K562 (cell line): Measurements from ENCODE around the gene DYNLT3. TPM values are rescaled to one million over a fixed set of nuclear protein-coding genes. Genes with fewer than 3 reads are reported as not detected.

Experiments
- BRCA1 ChIP-seq, 2 experiments: fragments of 450-650 bp in 1 of 2; sonication (generic) in 1 of 2; formaldehyde crosslinking in 1 of 2; IDR thresholded peaks; 2 replicates each; pipeline versions ENCODE4 v1.5.0 to v1.6.1; 2017 to 2020; ENCODE audit warnings: mild to moderate bottlenecking in 1 of 2, missing genetic modification reagents in 1 of 2
- CEBPG ChIP-seq, 3 experiments: fragments of 200-800 bp in 1 of 3; sonication (Bioruptor generic) in 1 of 3; sonication (generic) in 1 of 3; formaldehyde crosslinking in 1 of 3; IDR thresholded peaks in 2 of 3; conservative IDR thresholded peaks in 1 of 3; 2 replicates each; pipeline versions ENCODE4 v1.6.1 to v1.8.0; 2016 to 2022; ENCODE audit warnings: missing compliant biosample characterization in 2 of 3, missing genetic modification characterization in 2 of 3, mild to moderate bottlenecking in 1 of 3, missing genetic modification reagents in 1 of 3
- FOXM1 ChIP-seq, 2 experiments: fragments of 450-650 bp in 1 of 2; sonication (generic) in 1 of 2; formaldehyde crosslinking in 1 of 2; IDR thresholded peaks; 2 replicates each; pipeline versions ENCODE4 v1.6.1 to v1.9.0; 2017 to 2022; ENCODE audit warnings: low read depth in 2 of 2, mild to moderate bottlenecking in 2 of 2, missing genetic modification reagents in 1 of 2, moderate library complexity in 1 of 2
- HCFC1 ChIP-seq: IDR thresholded peaks from 2 replicates; pipeline ENCODE4 v1.6.1; 2012; ENCODE audit warnings: low read depth, low read length, improper control_type of control experiment
- HSF4 ChIP-seq: fragments of 250-450 bp; sonication (Bioruptor Pico); IDR thresholded peaks from 2 replicates; pipeline ENCODE4 v2.1.2; 2022; ENCODE audit warnings: mild to moderate bottlenecking, moderate library complexity, borderline replicate concordance
- ILF3 ChIP-seq: fragments of 450-650 bp; IDR thresholded peaks from 2 replicates; pipeline ENCODE4 v1.6.1; 2018; ENCODE audit warnings: antibody characterized with exemption, mild to moderate bottlenecking, moderate library complexity, borderline replicate concordance
- MTA2 ChIP-seq: fragments of 450-650 bp; IDR thresholded peaks from 2 replicates; pipeline ENCODE4 v1.6.1; 2016; ENCODE audit warnings: low read depth
- NFIX ChIP-seq: fragments of 250-450 bp; sonication (Bioruptor Pico); IDR thresholded peaks from 2 replicates; pipeline ENCODE4 v1.4.0; 2020; ENCODE audit warnings: low read depth, mild to moderate bottlenecking, moderate library complexity
- RBM14 ChIP-seq: fragments of 200-400 bp; formaldehyde crosslinking; IDR thresholded peaks from 2 replicates; pipeline ENCODE4 v1.6.1; 2018; ENCODE audit warnings: low read depth, mild to moderate bottlenecking, low read length, moderate library complexity, borderline replicate concordance; ENCODE audit not compliant: insufficient read depth
- RBM17 ChIP-seq: fragments of 200-400 bp; formaldehyde crosslinking; IDR thresholded peaks from 2 replicates; pipeline ENCODE4 v1.6.1; 2017; ENCODE audit warnings: low read depth, mild to moderate bottlenecking, low read length, borderline replicate concordance
- RBM25 ChIP-seq: fragments of 200-400 bp; formaldehyde crosslinking; IDR thresholded peaks from 2 replicates; pipeline ENCODE4 v1.6.1; 2018; ENCODE audit warnings: low read length, low read depth, moderate library complexity; ENCODE audit not compliant: severe bottlenecking
- RNF2 ChIP-seq: sonication (generic); IDR thresholded peaks from 2 replicates; pipeline ENCODE4 v1.6.1; 2016
- RREB1 ChIP-seq: fragments of 250-450 bp; sonication (Bioruptor Pico); IDR thresholded peaks from 2 replicates; pipeline ENCODE4 v1.4.0; 2020
- SIRT6 ChIP-seq: IDR thresholded peaks from one replicate; pipeline ENCODE4 v1.6.1; 2012; ENCODE audit warnings: low read depth, mild to moderate bottlenecking, control low read depth, inconsistent platforms, low read length, moderate library complexity
- SP2 ChIP-seq: IDR thresholded peaks from 2 replicates; pipeline ENCODE4 v1.6.1; 2011; ENCODE audit warnings: mild to moderate bottlenecking, low read depth, low read length, moderate library complexity; ENCODE audit not compliant: poor library complexity, severe bottlenecking; ENCODE audit errors: extremely low read depth
- TAF7 ChIP-seq: fragments of 450-650 bp; IDR thresholded peaks from 2 replicates; pipeline ENCODE4 v1.6.1; 2016; ENCODE audit warnings: missing genetic modification characterization, missing compliant biosample characterization
- TRIM28 ChIP-seq: fragments of 450-650 bp; IDR thresholded peaks from 2 replicates; pipeline ENCODE4 v1.6.1; 2017
- ZNF740 ChIP-seq, 3 experiments: fragments of 200-800 bp in 1 of 3; sonication (Bioruptor generic) in 1 of 3; sonication (generic) in 1 of 3; formaldehyde crosslinking in 1 of 3; IDR thresholded peaks; 2 replicates each; pipeline versions ENCODE4 v1.6.1 to v1.8.0; 2016 to 2022; ENCODE audit warnings: mild to moderate bottlenecking in 2 of 3, missing compliant biosample characterization in 2 of 3, missing genetic modification characterization in 2 of 3, missing genetic modification reagents in 1 of 3
- ZNF785 ChIP-seq: fragments of 250-450 bp; sonication (Bioruptor Pico); IDR thresholded peaks from 2 replicates; pipeline ENCODE4 v1.4.0; 2020; ENCODE audit warnings: mild to moderate bottlenecking
- polyA plus RNA-seq, 8 experiments: library from polyadenylated mRNA; depleted of rRNA in 4 of 8; stranded (reverse) in 5 of 8; unstranded in 3 of 8; fragments of >200 nt; fragmentation: Nextera tagmentation in 2 of 8; fragmentation: Illumina TruSeq in 1 of 8; extraction: Ambion mirVana in 2 of 8; extraction: Trizol in 1 of 8; gene quantifications; 2 replicates each; pipeline versions ENCODE4 v1.2.1 to v1.2.3, GENCODE V29; 2011 to 2014; ENCODE audit warnings: inconsistent platforms in 1 of 8, missing spikeins in 1 of 8
- total RNA-seq, 7 experiments: library from RNA; depleted of rRNA in 6 of 7; stranded (reverse); fragments of >200 nt in 6 of 7; fragmentation: Illumina TruSeq in 2 of 7; extraction: Trizol in 2 of 7; gene quantifications; 2 replicates each; pipeline versions ENCODE4 v1.2.1 to v1.2.3, GENCODE V29; 2011 to 2021; ENCODE audit warnings: low replicate concordance in 1 of 7

Gene DYNLT3
- total and polyA plus RNA-seq, 9 of the 15 experiments (the other 6 are each of a cell fraction or from before 2014, with no cell fraction given) = 4.5 to 17.5 (median 8.3) TPM

- no peak for TF ChIP-seq RREB1 (CRISPR knock-in tag)
- no peak for TF ChIP-seq BRCA1 (IDR thresholded peaks at IDR 0.05)
- no peak for TF ChIP-seq BRCA1 (CRISPR knock-in tag; IDR thresholded peaks at IDR 0.05)
- TF ChIP-seq RBM14 = no peak
- no peak for TF ChIP-seq ILF3
- no peak for TF ChIP-seq SP2
- no peak for TF ChIP-seq ZNF740 (CRISPR knock-in tag; IDR thresholded peaks at IDR 0.05)
- no peak for TF ChIP-seq ZNF740 (tag; IDR thresholded peaks at IDR 0.05)
- no peak for TF ChIP-seq HCFC1
- TF ChIP-seq CEBPG (CRISPR knock-in tag; IDR thresholded peaks at IDR 0.05) = no peak
- TF ChIP-seq CEBPG (tag; conservative IDR thresholded peaks at IDR 0.05 in 1 of 2, IDR thresholded peaks at IDR 0.05 in 1 of 2) = peak in 1 of 2 experiments; percentile 37; a peak in 2 of 4 replicates
- TF ChIP-seq RNF2 = no peak
- TF ChIP-seq NFIX = no peak
- no peak for TF ChIP-seq TAF7 (tag)
- TF ChIP-seq TRIM28 = no peak
- no peak for TF ChIP-seq MTA2
- TF ChIP-seq HSF4 (CRISPR knock-in tag) = no peak
- no peak for TF ChIP-seq RBM17
- no peak for TF ChIP-seq RBM25
- TF ChIP-seq ZNF785 = no peak
- TF ChIP-seq SIRT6 = no peak
- TF ChIP-seq FOXM1 (IDR thresholded peaks at IDR 0.05; ENCODE audit: low read depth) = no peak
- TF ChIP-seq FOXM1 (CRISPR knock-in tag; IDR thresholded peaks at IDR 0.05; ENCODE audit: low read depth) = no peak
Measured at GRCh38 chrX:37871626-37872302, 24.4 kb upstream of the DYNLT3 start (continued).
